Transverse colon (tissue), 4 donors: Measurements from ENCODE around the gene VSX1. TPM values are rescaled to one million over a fixed set of nuclear protein-coding genes. Genes with fewer than 3 reads are reported as not detected.

Source experiments
- DNase-seq: peaks from one replicate; pipeline ENCODE4 v3.0.0-alpha.2; 2019
- H3K27ac ChIP-seq, 4 donors: fragments of 200-600 bp; sonication (generic); 2 replicates each; pipeline ENCODE4 v1.5.1; 2016 to 2018; ENCODE audit warnings: inconsistent platforms in 4 of 4
- H3K27me3 ChIP-seq: fragments of 200-600 bp; sonication (generic); 2 replicates; pipeline ENCODE4 v1.5.1; 2017; ENCODE audit warnings: inconsistent platforms
- H3K36me3 ChIP-seq, 4 donors: fragments of 200-600 bp; sonication (generic); 2 replicates each; pipeline ENCODE4 v1.5.1; 2017 to 2019; ENCODE audit warnings: inconsistent platforms in 4 of 4
- H3K4me1 ChIP-seq, 4 donors: fragments of 200-600 bp; sonication (generic); 2 replicates each; pipeline ENCODE4 v1.5.1; 2017 to 2020; ENCODE audit warnings: inconsistent platforms in 4 of 4
- H3K4me3 ChIP-seq, 4 donors: fragments of 200-600 bp; sonication (generic); 1 replicate in 1 of 4; 2 replicates in 3 of 4; pipeline versions ENCODE4 v1.5.1 to v1.6.1; 2017 to 2019; ENCODE audit warnings: inconsistent platforms in 4 of 4
- H3K9me3 ChIP-seq, 2 donors: fragments of 200-600 bp; sonication (generic); 2 replicates each; pipeline ENCODE4 v1.5.1; 2017 to 2019; ENCODE audit warnings: inconsistent platforms in 2 of 2
- EP300 ChIP-seq: sonication (generic); formaldehyde crosslinking; IDR thresholded peaks from one replicate; pipeline ENCODE4 v1.6.1; 2017; ENCODE audit warnings: antibody characterized with exemption, low read depth
- POLR2A ChIP-seq: fragments of 450-650 bp; IDR thresholded peaks from one replicate; pipeline ENCODE4 v1.6.1; 2016; ENCODE audit warnings: antibody characterized with exemption, mild to moderate bottlenecking, moderate library complexity
- POLR2AphosphoS5 ChIP-seq, 3 donors: sonication (generic); formaldehyde crosslinking; IDR thresholded peaks; one replicate each; pipeline ENCODE4 v1.6.1; 2016; ENCODE audit warnings: antibody characterized with exemption in 3 of 3
- WGBS, 2 donors: methylation state at CpG; one replicate each; pipeline ENCODE4 v1.1.5; 2018; ENCODE audit warnings: low coverage in 1 of 2; 5-methylcytosine and 5-hydroxymethylcytosine counted together
- in situ Hi-C, 4 donors: fragments of 200-750 bp; cut with MboI; loops; one replicate each; pipeline versions ENCODE4 v1.15.0 to v1.15.1; 2017; ENCODE audit warnings: low sequenced_read_pairs in 3 of 4, low pct_ligation_motif_present in 1 of 4, low pct_unique_long_range_greater_than_20kb in 1 of 4
- intact Hi-C: fragments of 100-400 bp; cut with DNase I; formaldehyde crosslinking; loops from one replicate; pipeline ENCODE4 v1.15.1; 2023; ENCODE audit warnings: low total_unique reads
- total RNA-seq, 4 donors: library from RNA; depleted of rRNA; stranded (reverse); fragments of >200 nt; gene quantifications; one replicate each; pipeline ENCODE4 v1.1.0, GENCODE V29; 2016
- TF ChIP-seq, protein P1 (sequence below), 5 experiments: fragments of 200-600 bp in 3 of 5; fragments of 450-650 bp in 2 of 5; sonication (generic) in 3 of 5; IDR thresholded peaks; 1 replicate in 2 of 5; 2 replicates in 3 of 5; pipeline ENCODE4 v1.5.1; 2016 to 2017; ENCODE audit warnings: antibody characterized with exemption in 5 of 5, inconsistent platforms in 3 of 5, mild to moderate bottlenecking in 2 of 5, moderate library complexity in 1 of 5

Gene VSX1
- total RNA-seq, 4 donors from 2014 or later: 0.16 TPM; not detected in 3

DNA sequence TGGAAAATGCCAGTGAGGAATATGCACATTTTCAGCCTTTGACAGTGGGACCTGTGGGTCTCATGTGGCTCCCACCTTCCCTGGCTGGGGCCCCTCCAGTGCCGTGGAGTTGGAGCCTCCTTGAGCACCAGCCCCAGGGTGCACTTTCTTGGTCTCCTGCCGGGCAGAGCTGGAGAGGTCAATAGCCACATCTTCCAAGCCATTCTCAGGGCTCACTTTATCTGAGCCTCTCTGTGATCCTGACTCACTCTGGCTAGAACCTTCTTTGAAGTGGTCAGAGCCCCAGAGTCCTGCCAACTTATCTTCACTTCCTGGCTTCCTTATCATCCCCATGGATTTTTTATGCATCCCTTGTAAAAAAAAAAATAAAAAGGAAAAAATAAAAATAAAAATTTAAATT, 5.7 kb downstream of the VSX1 start:
- in situ Hi-C loops (no loop called here), intact Hi-C loops (no loop called here)
- peaks cover 80% of the 10 kb centered on the region for H3K27me3 ChIP-seq
- TF ChIP-seq EP300: no peak
- TF ChIP-seq POLR2AphosphoS5 (IDR thresholded peaks at IDR 0.05): no peak
- TF ChIP-seq, protein P1, sequence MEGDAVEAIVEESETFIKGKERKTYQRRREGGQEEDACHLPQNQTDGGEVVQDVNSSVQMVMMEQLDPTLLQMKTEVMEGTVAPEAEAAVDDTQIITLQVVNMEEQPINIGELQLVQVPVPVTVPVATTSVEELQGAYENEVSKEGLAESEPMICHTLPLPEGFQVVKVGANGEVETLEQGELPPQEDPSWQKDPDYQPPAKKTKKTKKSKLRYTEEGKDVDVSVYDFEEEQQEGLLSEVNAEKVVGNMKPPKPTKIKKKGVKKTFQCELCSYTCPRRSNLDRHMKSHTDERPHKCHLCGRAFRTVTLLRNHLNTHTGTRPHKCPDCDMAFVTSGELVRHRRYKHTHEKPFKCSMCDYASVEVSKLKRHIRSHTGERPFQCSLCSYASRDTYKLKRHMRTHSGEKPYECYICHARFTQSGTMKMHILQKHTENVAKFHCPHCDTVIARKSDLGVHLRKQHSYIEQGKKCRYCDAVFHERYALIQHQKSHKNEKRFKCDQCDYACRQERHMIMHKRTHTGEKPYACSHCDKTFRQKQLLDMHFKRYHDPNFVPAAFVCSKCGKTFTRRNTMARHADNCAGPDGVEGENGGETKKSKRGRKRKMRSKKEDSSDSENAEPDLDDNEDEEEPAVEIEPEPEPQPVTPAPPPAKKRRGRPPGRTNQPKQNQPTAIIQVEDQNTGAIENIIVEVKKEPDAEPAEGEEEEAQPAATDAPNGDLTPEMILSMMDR (IDR thresholded peaks at IDR 0.05): no peak
- TF ChIP-seq POLR2A: no peak
- peaks cover 1 to 22% (median 16%) of the 10 kb centered on the region in 4 donors for H3K4me1 ChIP-seq
- DNase-seq: no peak
- H3K9me3 ChIP-seq: no peaks in the 10 kb centered on the region
- no peaks in the 10 kb centered on the region for H3K36me3 ChIP-seq
- H3K27ac ChIP-seq: no peak overlapping the region
- WGBS, 2 donors: 93% methylated on average over 2 of the region's 2 CpGs; no CpG with 5 or more reads in 1 of the 2 donors
- no peak overlapping the region for H3K4me3 ChIP-seq

DNA sequence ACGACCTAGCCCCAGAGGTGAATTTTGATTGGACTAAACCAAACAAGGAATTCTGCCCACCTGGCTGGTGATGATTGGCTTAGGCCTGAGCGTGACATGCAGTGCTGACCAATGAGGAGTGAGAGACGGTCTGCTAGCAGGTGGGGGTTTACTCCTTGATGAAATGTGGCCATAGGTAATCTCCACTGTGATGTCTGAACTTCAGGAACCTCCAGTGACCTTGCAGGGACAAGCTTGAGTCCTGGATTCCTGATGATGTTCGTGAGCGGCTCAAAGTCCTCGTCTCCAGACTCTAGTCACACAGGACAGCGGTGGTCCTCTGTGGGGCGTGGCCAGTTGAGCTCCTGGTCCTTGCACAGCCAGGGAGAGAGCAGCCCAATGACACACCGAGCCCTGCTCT, 8.4 kb downstream of the VSX1 start:
- no peak for TF ChIP-seq POLR2A
- no peak for TF ChIP-seq EP300
- TF ChIP-seq POLR2AphosphoS5 (IDR thresholded peaks at IDR 0.05): no peak
- TF ChIP-seq, protein P1 (IDR thresholded peaks at IDR 0.05): no peak
- in situ Hi-C loops: loop anchor here in 1 of 4 donors (25.0 kb wide), 1 partner anchor 314 kb away; the partner anchor contains the start of gene ABHD12
- H3K9me3 ChIP-seq: no peaks in the 10 kb centered on the region
- no peak overlapping the region for H3K27ac ChIP-seq
- H3K36me3 ChIP-seq: no peaks in the 10 kb centered on the region
- no peak for DNase-seq
- H3K4me3 ChIP-seq: no peak overlapping the region
- intact Hi-C loops: no loop called here
- H3K27me3 ChIP-seq: peaks cover 75% of the 10 kb centered on the region
- WGBS, 2 donors: 69 to 72% methylated on average over 3 to 9 of the region's 9 CpGs
- H3K4me1 ChIP-seq: peaks cover 0 to 15% (median 11%) of the 10 kb centered on the region in 4 donors

DNA sequence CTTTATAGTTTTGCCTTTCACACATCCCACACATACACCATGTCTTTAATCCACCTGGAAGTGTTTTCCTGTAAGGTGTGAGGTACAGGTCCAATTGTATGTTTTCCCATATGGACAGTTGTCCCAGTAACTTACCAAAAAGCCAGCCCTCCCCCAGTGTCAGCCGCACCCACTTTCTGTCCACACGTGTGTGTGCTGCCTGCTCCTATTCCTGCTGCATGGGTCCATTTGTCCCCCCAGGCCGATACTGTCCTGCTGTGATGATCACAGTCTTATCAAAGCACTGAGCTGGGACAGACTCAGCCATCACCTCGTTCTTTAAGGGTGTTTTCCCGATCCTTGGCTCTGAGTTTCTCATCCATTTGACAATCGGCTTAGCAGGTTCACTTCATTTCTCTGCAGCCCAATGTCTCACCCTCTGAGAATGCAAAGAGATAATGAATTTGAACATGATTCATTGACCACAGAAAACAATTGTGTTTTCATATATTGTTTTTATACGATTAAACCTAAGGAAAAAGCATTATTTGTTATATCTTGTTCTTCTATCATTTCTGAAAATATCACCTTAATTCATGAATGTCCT, 9.6 kb downstream of the VSX1 start:
- H3K9me3 ChIP-seq: no peaks in the 10 kb centered on the region
- H3K27ac ChIP-seq: no peak overlapping the region
- intact Hi-C loops: no loop called here
- TF ChIP-seq, protein P1 (IDR thresholded peaks at IDR 0.05): no peak
- TF ChIP-seq POLR2AphosphoS5 (IDR thresholded peaks at IDR 0.05): no peak
- in situ Hi-C loops: loop anchor here in 1 of 4 donors (25.0 kb wide), 1 partner anchor 315 kb away; the partner anchor contains the start of gene ABHD12
- H3K4me3 ChIP-seq: no peak overlapping the region
- WGBS, 2 donors: 64 to 68% methylated on average over 7 of the region's 7 CpGs
- no peaks in the 10 kb centered on the region for H3K36me3 ChIP-seq
- DNase-seq: no peak
- peaks cover 0 to 7% (median 2%) of the 10 kb centered on the region in 4 donors for H3K4me1 ChIP-seq
- H3K27me3 ChIP-seq: peaks cover 63% of the 10 kb centered on the region

DNA sequence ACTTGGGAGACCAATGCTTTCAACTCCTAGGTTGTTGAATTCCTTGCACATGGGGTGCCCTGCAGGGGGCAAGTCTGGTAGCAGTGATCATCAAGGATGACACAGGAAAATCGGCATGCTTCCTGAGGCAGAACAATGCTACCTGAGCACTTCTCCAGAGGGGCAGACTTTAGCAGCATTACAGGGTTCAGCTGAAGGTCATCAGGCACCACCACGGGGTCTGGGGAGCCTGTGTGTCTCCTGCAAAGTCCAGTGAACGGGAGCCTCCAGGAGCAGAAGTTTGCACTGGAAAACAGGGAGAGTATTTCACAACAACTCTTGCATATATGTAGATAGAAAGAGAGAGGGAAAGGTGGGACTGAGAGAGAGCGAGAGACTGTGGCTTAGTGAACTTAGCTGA, 10.2 kb downstream of the VSX1 start:
- peaks cover 59% of the 10 kb centered on the region for H3K27me3 ChIP-seq
- in situ Hi-C loops: loop anchor here in 1 of 4 donors (25.0 kb wide), 1 partner anchor 316 kb away; the partner anchor contains the start of gene ABHD12
- no peaks in the 10 kb centered on the region for H3K36me3 ChIP-seq
- DNase-seq: no peak
- no peaks in the 10 kb centered on the region for H3K9me3 ChIP-seq
- H3K4me1 ChIP-seq: peaks cover 0 to 2% (median 0%) of the 10 kb centered on the region in 4 donors
- TF ChIP-seq EP300: no peak
- TF ChIP-seq POLR2A: no peak
- TF ChIP-seq, protein P1 (IDR thresholded peaks at IDR 0.05): no peak
- no peak for TF ChIP-seq POLR2AphosphoS5 (IDR thresholded peaks at IDR 0.05)
- 38 to 83% methylated on average over 1 to 4 of the region's 4 CpGs for WGBS, 2 donors
- H3K4me3 ChIP-seq: no peak overlapping the region
- intact Hi-C loops: no loop called here
- H3K27ac ChIP-seq: no peak overlapping the region
